Chondrocyte (in vitro differentiated cells): ENCODE data around the gene PTPMT1. TPM values are rescaled to one million over a fixed set of nuclear protein-coding genes. Genes with fewer than 3 reads are reported as not detected.

Experiments
- DNase-seq: peaks from one replicate; pipeline ENCODE4 v3.0.0; 2021; ENCODE audit warnings: mixed read lengths, low spot score
- H3K27ac Mint-ChIP-seq: one replicate; pipeline ENCODE4 v1.8.0; 2021; ENCODE audit warnings: mild to moderate bottlenecking, moderate library complexity, mixed read lengths; ENCODE audit not compliant: unreplicated experiment
- H3K27me3 Mint-ChIP-seq: 2 replicates; pipeline ENCODE4 v1.8.0; 2021; ENCODE audit warnings: low read depth, mixed read lengths
- H3K36me3 Mint-ChIP-seq: 2 replicates; pipeline ENCODE4 v1.8.0; 2021; ENCODE audit warnings: low read depth, mixed read lengths
- H3K4me1 Mint-ChIP-seq: 2 replicates; pipeline ENCODE4 v1.8.0; 2021; ENCODE audit warnings: low read depth, mild to moderate bottlenecking, mixed read lengths
- H3K4me3 Mint-ChIP-seq: one replicate; pipeline ENCODE4 v1.8.0; 2021; ENCODE audit warnings: mild to moderate bottlenecking, moderate library complexity, mixed read lengths; ENCODE audit not compliant: unreplicated experiment
- H3K9me3 Mint-ChIP-seq: 2 replicates; pipeline ENCODE4 v1.8.0; 2021; ENCODE audit warnings: low read depth, mixed read lengths
- total RNA-seq: library from RNA; stranded (reverse); gene quantifications from 3 replicates; pipeline ENCODE4 v1.2.1, GENCODE V29; 2021
- TF ChIP-seq, protein P1 (sequence below): fragments of 200-600 bp; sonication (generic); IDR thresholded peaks from 2 replicates; pipeline ENCODE4 v1.5.0; 2021; ENCODE audit warnings: antibody characterized with exemption, mild to moderate bottlenecking, moderate library complexity

The PTPMT1 gene
- total RNA-seq, 1 donor from 2014 or later, result 43.5 TPM

DNA sequence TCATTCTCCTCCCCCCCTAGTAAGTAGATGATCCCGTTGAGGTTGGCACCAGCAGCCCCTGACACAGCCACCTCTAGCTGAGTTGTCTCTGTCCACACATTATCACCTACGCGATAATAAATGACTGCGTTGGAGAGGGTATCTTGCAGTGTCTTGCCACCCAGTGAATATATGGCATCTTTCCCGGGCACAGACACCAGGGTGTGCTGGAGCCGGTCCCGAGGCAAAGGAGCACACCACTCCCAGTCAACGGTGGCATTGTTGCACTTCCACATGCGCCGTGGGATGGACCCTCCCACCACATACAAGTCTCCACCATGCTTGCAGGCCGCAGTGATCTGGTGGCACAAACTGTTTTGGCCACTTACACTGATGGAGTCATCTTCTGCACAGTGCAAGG, 7.9 kb downstream of the PTPMT1 start:
- TF ChIP-seq, protein P1, sequence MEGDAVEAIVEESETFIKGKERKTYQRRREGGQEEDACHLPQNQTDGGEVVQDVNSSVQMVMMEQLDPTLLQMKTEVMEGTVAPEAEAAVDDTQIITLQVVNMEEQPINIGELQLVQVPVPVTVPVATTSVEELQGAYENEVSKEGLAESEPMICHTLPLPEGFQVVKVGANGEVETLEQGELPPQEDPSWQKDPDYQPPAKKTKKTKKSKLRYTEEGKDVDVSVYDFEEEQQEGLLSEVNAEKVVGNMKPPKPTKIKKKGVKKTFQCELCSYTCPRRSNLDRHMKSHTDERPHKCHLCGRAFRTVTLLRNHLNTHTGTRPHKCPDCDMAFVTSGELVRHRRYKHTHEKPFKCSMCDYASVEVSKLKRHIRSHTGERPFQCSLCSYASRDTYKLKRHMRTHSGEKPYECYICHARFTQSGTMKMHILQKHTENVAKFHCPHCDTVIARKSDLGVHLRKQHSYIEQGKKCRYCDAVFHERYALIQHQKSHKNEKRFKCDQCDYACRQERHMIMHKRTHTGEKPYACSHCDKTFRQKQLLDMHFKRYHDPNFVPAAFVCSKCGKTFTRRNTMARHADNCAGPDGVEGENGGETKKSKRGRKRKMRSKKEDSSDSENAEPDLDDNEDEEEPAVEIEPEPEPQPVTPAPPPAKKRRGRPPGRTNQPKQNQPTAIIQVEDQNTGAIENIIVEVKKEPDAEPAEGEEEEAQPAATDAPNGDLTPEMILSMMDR, result no peak
- peak; percentile 48 for DNase-seq
- no peak overlapping the region for H3K27ac Mint-ChIP-seq
- H3K27me3 Mint-ChIP-seq, result no peaks in the 10 kb centered on the region
- H3K4me1 Mint-ChIP-seq, result peaks cover 40% of the 10 kb centered on the region
- H3K36me3 Mint-ChIP-seq, result peaks cover 10% of the 10 kb centered on the region
- no peaks in the 10 kb centered on the region for H3K9me3 Mint-ChIP-seq
- no peak overlapping the region for H3K4me3 Mint-ChIP-seq

DNA sequence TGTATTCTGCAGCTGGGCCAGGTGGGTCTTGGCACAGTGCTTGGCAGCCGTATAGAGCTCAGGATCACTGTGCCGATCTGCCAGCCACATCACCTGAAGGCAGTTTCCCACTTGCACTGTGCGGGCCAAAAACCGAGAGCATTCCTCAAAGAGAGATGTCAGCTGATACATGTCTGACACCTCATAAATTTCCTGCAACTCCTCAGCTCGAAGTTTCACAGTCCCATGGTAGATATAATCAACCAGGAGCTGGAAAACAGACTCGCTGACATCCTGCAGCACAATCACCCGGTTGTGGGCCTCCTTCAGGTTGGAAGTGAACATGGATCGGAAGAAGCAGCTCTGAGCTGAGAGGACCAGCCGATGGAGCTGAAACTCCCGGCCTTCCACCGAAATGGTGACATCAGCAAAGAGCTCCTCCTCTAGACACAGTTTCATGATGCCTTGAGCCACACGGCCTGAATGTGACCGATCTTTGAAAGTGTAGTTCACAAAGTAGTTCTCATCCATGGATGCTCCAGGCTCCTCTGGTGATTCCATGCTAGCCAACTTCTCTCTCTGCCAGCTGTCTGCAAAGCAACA, 12.2 kb downstream of the PTPMT1 start:
- DNase-seq, result peak; percentile 41
- no peaks in the 10 kb centered on the region for H3K27me3 Mint-ChIP-seq
- H3K9me3 Mint-ChIP-seq, result no peaks in the 10 kb centered on the region

DNA sequence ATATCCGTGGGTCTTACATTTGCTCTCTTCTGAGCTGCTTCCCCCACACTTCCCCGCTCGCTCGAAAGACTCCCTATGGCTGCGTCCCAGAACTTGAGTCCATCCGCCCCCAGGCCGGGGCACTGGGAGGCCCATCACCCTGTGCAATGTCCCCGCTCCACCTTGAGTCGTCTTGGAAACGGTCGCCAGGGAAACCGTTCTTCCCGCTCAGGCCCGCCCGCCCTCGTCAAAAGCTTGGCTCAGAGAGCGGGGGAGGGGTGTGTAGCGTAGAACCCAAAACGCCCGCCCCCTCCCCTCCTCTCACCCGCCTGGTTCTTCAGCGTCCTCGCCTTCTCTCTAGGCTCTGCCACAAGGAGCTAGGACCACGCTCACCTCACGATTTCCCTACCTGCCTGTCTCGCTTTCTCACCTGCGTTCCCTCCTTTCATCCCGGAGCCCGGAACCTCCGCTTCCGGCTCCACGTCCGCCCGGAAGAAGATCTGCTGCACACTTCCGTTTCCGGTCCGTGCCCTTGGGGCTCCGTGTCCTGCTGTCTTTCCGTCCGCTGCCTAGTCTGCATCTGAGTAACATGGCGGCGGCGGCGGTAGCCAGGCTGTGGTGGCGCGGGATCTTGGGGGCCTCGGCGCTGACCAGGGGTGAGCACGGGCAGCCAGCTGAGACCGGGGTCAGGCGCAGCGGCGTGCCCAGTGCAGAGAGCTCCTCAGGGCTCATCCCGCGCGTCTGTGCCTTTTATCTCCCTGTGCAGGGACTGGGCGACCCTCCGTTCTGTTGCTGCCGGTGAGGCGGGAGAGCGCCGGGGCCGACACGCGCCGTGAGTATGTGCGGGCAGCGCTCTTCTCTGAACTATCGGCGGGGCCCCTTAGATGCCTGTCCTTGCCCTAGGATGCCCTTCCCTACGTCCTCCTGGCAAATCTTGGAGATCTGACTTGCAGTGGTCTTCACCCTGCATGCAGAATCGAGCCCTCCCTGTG, 13.4 kb downstream of the PTPMT1 start, which contains the start of the genes KBTBD4 and NDUFS3:
Gene KBTBD4 (minus strand): TSS at position 447 of the 971 bp plus-strand sequence. CDS start 19 bp downstream, at position 428.
Gene NDUFS3 (plus strand): TSS at position 551 of the 971 bp plus-strand sequence. CDS start 18 bp downstream, at position 569.
- peak within 1 kb of the TSS; percentile 98 for H3K4me3 Mint-ChIP-seq
- H3K36me3 Mint-ChIP-seq, result peaks cover 16% of the 10 kb centered on the region
- H3K4me1 Mint-ChIP-seq, result peaks cover 31% of the 10 kb centered on the region
- TF ChIP-seq, protein P1, result no peak
- H3K27me3 Mint-ChIP-seq, result no peaks in the 10 kb centered on the region
- H3K9me3 Mint-ChIP-seq, result no peaks in the 10 kb centered on the region
- H3K27ac Mint-ChIP-seq, result peak within 1 kb of the TSS; percentile 99
- DNase-seq, result peak; percentile 97

More for the DNA sequence above, 12.2 kb downstream of the PTPMT1 start:
- Mint-ChIP-seq H3K4me1 (peaks cover 43% of the 10 kb centered on the region), H3K27ac (peak overlapping the region; percentile 99), H3K4me3 (peak overlapping the region; percentile 98), H3K36me3 (peaks cover 12% of the 10 kb centered on the region)
- TF ChIP-seq, protein P1, result no peak

DNA sequence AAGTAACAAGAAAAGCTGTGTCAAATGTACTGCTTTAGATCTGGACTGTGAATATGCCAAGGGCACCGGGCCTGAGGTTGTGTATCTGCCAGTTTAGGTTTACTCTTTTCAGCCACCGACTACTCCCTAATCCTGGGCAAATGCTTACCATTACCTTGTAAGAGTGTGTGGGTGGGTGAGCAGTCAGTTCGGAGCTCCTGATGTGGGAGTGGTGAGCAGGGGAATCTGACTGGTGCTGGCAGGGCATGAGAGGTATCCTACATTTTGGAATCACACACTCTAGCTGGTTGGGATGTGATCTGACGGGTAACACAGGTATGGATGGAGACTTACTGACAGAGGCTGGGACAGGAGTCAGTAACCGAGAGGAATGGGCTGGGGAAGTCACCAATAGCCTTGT, 18.4 kb downstream of the PTPMT1 start:
- Mint-ChIP-seq H3K27me3 (no peaks in the 10 kb centered on the region), H3K4me1 (peaks cover 15% of the 10 kb centered on the region), H3K36me3 (peaks cover 21% of the 10 kb centered on the region), H3K4me3 (no peak overlapping the region), H3K9me3 (no peaks in the 10 kb centered on the region), H3K27ac (no peak overlapping the region)
- DNase-seq, result peak; percentile 22
- TF ChIP-seq, protein P1, result no peak

DNA sequence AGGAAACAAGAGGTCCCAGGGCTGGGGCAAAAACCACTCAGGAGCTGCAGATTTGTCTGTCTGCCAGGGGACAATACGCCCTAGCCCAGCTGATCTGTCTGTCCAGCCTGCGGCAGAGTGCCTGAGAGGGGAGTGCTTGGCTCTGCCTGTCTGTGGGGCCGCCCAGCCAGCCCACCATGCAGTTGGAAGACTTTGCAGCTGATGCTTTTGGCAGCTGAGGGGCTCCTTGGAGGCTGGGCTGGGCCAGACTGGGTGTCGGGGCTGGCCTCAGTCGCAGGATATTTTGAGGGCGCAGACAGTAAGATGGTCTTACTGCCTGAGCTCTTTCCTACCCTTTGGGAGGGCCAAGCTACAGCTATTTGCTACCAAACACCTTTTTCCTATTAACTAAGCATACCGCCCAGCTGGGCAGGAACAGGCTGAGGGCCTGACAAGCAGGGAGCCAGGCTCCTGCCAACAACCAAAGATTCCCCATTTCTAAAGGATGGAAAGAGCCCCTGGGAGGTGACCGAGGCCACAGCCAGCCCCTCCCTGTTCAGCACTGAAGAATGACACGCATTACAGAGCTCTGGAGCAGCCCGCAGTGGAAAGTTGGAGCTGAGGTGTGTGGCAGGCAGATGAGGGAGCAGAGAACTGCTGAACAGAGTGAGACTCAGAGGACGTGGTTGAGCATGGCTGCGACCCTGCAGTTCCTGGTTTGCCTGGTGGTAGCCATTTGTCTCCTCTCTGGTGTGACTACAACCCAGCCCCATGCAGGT, 20.9 kb downstream of the PTPMT1 start, which contains the start of gene FAM180B:
Gene FAM180B (plus strand): TSS at position 581 of the 758 bp plus-strand sequence. CDS start 91 bp downstream, at position 672.
- no peak within 1 kb of the TSS for H3K27ac Mint-ChIP-seq
- no peaks in the 10 kb centered on the region for H3K27me3 Mint-ChIP-seq
- H3K9me3 Mint-ChIP-seq, result no peaks in the 10 kb centered on the region
- TF ChIP-seq, protein P1, result no peak
- no peak within 1 kb of the TSS for H3K4me3 Mint-ChIP-seq
- peak; percentile 67 for DNase-seq
- no peaks in the 10 kb centered on the region for H3K4me1 Mint-ChIP-seq
- H3K36me3 Mint-ChIP-seq, result peaks cover 19% of the 10 kb centered on the region
